GM23248 (cell line): ENCODE measurements around the gene DMRT1. TPM values are rescaled to one million over a fixed set of nuclear protein-coding genes. Genes with fewer than 3 reads are reported as not detected.
A peak's percentile ranks its signal among the peaks of the same experiment; 100 is the strongest.

Source experiments
- DNase-seq: peaks from one replicate; pipeline ENCODE4 v3.0.0-alpha.2; 2015
- H2AFZ ChIP-seq: fragments of 200-600 bp; sonication (generic); 2 replicates; pipeline ENCODE4 v1.6.1; 2016; ENCODE audit warnings: antibody characterized with exemption
- H3F3A ChIP-seq: fragments of 200-600 bp; sonication (generic); 2 replicates; pipeline ENCODE4 v1.6.1; 2016; ENCODE audit warnings: mild to moderate bottlenecking, antibody characterized with exemption, mixed run types; ENCODE audit not compliant: insufficient read depth
- H3K27ac ChIP-seq: fragments of 200-600 bp; sonication (generic); 2 replicates; pipeline ENCODE4 v1.5.1; 2016; ENCODE audit warnings: mild to moderate bottlenecking
- H3K27me3 ChIP-seq: fragments of 200-600 bp; sonication (generic); replicated peaks from 2 replicates; pipeline ENCODE4 v1.6.1; 2016; ENCODE audit warnings: mild to moderate bottlenecking; ENCODE audit not compliant: insufficient read depth
- H3K36me3 ChIP-seq: fragments of 200-600 bp; sonication (generic); 2 replicates; pipeline ENCODE4 v1.6.1; 2016; ENCODE audit warnings: low read depth, mild to moderate bottlenecking
- H3K4me1 ChIP-seq: fragments of 200-600 bp; sonication (generic); 2 replicates; pipeline ENCODE4 v1.6.1; 2016; ENCODE audit warnings: mild to moderate bottlenecking; ENCODE audit not compliant: insufficient read depth
- H3K4me2 ChIP-seq: fragments of 200-600 bp; sonication (generic); one replicate; pipeline ENCODE4 v1.6.1; 2016; ENCODE audit warnings: mild to moderate bottlenecking; ENCODE audit not compliant: unreplicated experiment
- H3K4me3 ChIP-seq: fragments of 200-600 bp; sonication (generic); 2 replicates; pipeline ENCODE4 v1.5.1; 2016; ENCODE audit warnings: mild to moderate bottlenecking
- H3K79me2 ChIP-seq: fragments of 200-600 bp; sonication (generic); 2 replicates; pipeline ENCODE4 v1.6.1; 2016; ENCODE audit warnings: mild to moderate bottlenecking; ENCODE audit not compliant: insufficient read depth
- H3K9ac ChIP-seq: fragments of 200-600 bp; sonication (generic); 2 replicates; pipeline ENCODE4 v1.6.1; 2016; ENCODE audit warnings: mild to moderate bottlenecking
- H3K9me2 ChIP-seq: fragments of 200-600 bp; sonication (generic); 2 replicates; pipeline ENCODE4 v1.6.1; 2016; ENCODE audit warnings: mixed run types, mild to moderate bottlenecking, moderate library complexity; ENCODE audit not compliant: insufficient read depth
- H3K9me3 ChIP-seq: fragments of 200-600 bp; sonication (generic); one replicate; pipeline ENCODE4 v1.6.1; 2017; ENCODE audit warnings: low read depth
- H4K20me1 ChIP-seq: fragments of 200-600 bp; sonication (generic); 2 replicates; pipeline ENCODE4 v1.6.0; 2016; ENCODE audit not compliant: insufficient read depth
- EZH2 ChIP-seq: fragments of 200-600 bp; sonication (generic); IDR thresholded peaks from 2 replicates; pipeline ENCODE4 v1.6.1; 2018; ENCODE audit warnings: antibody characterized with exemption, mild to moderate bottlenecking; ENCODE audit not compliant: insufficient read depth, poor library complexity, severe bottlenecking
- EZH2phosphoT487 ChIP-seq: fragments of 200-600 bp; sonication (generic); IDR thresholded peaks from 2 replicates; pipeline ENCODE4 v1.6.1; 2018; ENCODE audit warnings: antibody characterized with exemption, moderate library complexity, mild to moderate bottlenecking, low read depth; ENCODE audit not compliant: insufficient read depth
- WGBS, 2 experiments: methylation state at CpG; one replicate each; pipeline ENCODE4 v1.1.6; 2015 to 2017; ENCODE audit warnings: low lambda C conversion rate in 2 of 2, low coverage in 1 of 2; ENCODE audit errors: missing lambda C conversion rate in 2 of 2; 5-methylcytosine and 5-hydroxymethylcytosine counted together
- in situ Hi-C: fragments of 300-500 bp; cut with MboI; formaldehyde crosslinking; loops from 2 replicates; pipeline ENCODE4 v1.15.0; 2020
- polyA plus RNA-seq: library from polyadenylated mRNA; unstranded; fragments of >200 nt; fragmentation: Nextera tagmentation; extraction: Ambion mirVana; gene quantifications from 2 replicates; pipeline ENCODE4 v1.2.1, GENCODE V29; 2016
- total RNA-seq: library from RNA; depleted of rRNA; stranded (reverse); fragments of >200 nt; shearing (Covaris generic); gene quantifications from 2 replicates; pipeline ENCODE4 v1.2.3, GENCODE V29; 2014

DMRT1 gene
- total and polyA plus RNA-seq, 2 experiments from 2014 or later = not detected

DNA sequence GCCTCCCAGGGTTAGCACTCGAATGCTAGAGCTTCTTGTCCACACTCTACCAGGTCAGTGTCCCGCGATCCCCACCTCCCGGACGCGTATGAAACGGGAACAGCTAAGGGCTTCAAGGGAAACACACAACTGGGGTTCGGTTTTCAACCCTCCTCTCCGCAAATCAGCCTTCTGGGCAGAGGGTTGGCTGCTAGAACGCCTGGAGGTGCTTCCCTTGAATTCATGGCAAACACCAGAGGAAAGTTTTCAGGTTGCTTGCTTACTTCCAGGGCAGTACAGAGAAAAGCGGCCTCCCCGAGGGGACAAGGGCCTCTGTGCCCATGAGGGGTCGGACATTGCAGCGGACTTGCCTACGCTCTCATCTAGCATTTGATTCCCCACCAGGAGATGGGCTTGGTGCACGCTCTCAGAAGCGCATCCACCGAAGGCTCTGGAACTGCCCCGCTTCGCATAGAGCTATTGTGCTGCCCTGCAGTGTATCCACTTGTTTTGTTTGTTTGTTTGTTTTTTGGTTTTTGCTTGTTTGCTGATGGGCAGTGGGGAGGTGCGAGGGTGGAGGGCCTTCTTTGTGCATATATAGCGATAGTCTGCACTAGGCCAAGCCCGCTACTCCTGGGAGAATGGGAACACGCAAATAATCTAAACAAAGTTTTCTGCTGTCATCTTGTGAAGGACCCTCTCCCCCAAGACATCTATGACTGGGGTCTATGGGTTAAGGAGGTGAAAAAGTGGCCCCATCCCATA lies 133.7 kb downstream of the DMRT1 start:
- WGBS, 2 experiments = 35 to 39% methylated on average over 24 of the region's 24 CpGs
- no peaks in the 10 kb centered on the region for H3F3A ChIP-seq
- TF ChIP-seq EZH2phosphoT487 = no peak
- no peak for TF ChIP-seq EZH2

DNA sequence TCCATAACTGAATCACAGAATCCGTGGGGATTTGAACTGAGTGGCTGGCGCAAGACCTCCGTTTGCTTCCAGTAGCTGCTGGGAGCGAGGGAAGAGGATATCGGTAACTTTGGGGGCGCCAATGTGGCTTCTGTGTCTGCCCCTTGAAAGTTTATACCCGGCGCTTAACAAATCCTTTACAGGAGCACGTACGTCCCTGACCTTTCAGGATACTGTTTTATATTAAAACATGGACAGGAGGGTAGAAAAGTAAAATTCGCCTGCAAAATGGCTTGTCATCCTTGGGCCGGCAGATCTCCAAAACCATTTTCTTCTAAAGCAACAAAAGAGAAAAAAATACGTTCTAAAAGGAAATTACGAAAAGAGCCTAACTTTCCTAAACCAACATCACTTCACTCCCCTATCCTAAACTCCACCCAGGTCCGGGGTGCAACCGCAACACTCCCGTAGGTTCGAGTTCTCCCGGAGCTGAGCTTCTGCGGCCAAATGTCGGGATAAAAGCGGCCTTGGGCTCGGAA lies 134.3 kb downstream of the DMRT1 start:
- Histone ChIP-seq H3K9me2 (no peaks in the 10 kb centered on the region), H3K4me1 (no peaks in the 10 kb centered on the region), H3F3A (no peaks in the 10 kb centered on the region), H4K20me1 (no peaks in the 10 kb centered on the region), H3K27ac (no peak overlapping the region), H2AFZ (no peak overlapping the region), H3K27me3 (peaks cover 85% of the 10 kb centered on the region), H3K4me2 (no peak overlapping the region), H3K9me3 (no peaks in the 10 kb centered on the region), H3K9ac (no peak overlapping the region), H3K4me3 (no peak overlapping the region), H3K79me2 (no peaks in the 10 kb centered on the region), H3K36me3 (no peaks in the 10 kb centered on the region)
- in situ Hi-C loops = loop anchor here (25.0 kb wide), 1 partner anchor 363 kb away; no protein-coding TSS in a partner anchor
- TF ChIP-seq EZH2phosphoT487 = peak; percentile 52; the same call in 1 of the 2 replicates
- peak; percentile 96 for TF ChIP-seq EZH2
- DNase-seq = no peak
- 9% methylated on average over 23 of the region's 23 CpGs for WGBS, 2 experiments

More for the DNA sequence above, 133.7 kb downstream of the DMRT1 start:
- no peak overlapping the region for H3K4me2 ChIP-seq
- no peaks in the 10 kb centered on the region for H3K36me3 ChIP-seq
- H3K27ac ChIP-seq = no peak overlapping the region
- no peaks in the 10 kb centered on the region for H3K9me3 ChIP-seq
- H2AFZ ChIP-seq = no peak overlapping the region
- H3K4me3 ChIP-seq = no peak overlapping the region
- H3K79me2 ChIP-seq = no peaks in the 10 kb centered on the region
- no peaks in the 10 kb centered on the region for H4K20me1 ChIP-seq
- no peaks in the 10 kb centered on the region for H3K9me2 ChIP-seq
- H3K9ac ChIP-seq = no peak overlapping the region
- H3K27me3 ChIP-seq = peaks cover 88% of the 10 kb centered on the region
- H3K4me1 ChIP-seq = no peaks in the 10 kb centered on the region
- in situ Hi-C loops = loop anchor here (25.0 kb wide), 1 partner anchor 363 kb away; no protein-coding TSS in a partner anchor
- DNase-seq = no peak

DNA sequence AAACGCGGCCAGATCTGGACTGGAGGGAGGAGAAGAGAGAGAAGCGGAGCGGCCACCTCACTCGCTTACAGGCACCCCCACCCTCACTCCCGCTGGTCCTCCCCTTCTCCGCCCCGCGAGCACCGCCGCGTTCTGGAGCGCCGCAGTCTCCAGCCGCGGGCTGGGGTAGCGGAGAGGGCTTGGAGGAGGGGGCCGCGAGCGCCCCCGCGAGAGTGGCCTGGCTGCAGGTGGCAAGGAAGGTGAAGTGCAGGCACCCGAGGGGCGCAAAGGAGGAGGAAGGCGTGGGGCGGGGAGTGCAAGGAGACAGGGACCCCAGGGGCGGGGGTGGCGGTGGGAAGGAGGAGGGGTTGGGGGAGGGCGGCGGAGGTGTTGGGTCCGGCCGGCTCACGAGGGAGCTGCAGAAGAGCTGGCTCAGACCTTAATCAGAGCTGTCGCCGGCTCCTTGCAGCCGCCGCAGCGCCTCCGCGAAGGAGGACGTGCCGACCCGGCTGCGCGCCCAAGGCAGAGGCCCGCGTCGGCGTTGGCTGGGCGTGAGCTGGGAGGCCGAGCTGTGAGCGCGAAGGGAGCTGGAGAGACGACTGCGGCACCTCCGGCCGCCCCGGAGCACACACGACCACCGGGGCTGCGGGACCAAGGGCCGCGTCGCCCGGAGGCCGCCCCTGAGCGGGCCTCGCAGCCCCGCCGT lies 134.9 kb downstream of the DMRT1 start, which contains the start of gene DMRT3:
TSS of gene DMRT3 (plus strand) at position 398 of the 685 bp plus-strand sequence. CDS start 347 bp downstream, outside the sequence.
- Histone ChIP-seq H3K4me3 (no peak within 1 kb of the TSS), H3K27ac (no peak within 1 kb of the TSS), H3K79me2 (no peaks in the 10 kb centered on the region), H3K9me2 (no peaks in the 10 kb centered on the region), H3K4me2 (no peak within 1 kb of the TSS), H3K9ac (no peak within 1 kb of the TSS), H3F3A (no peaks in the 10 kb centered on the region), H3K4me1 (no peaks in the 10 kb centered on the region), H3K36me3 (no peaks in the 10 kb centered on the region), H4K20me1 (no peaks in the 10 kb centered on the region), H3K27me3 (peaks cover 85% of the 10 kb centered on the region), H3K9me3 (no peaks in the 10 kb centered on the region), H2AFZ (no peak within 1 kb of the TSS)
- WGBS, 2 experiments = 5% methylated on average over 46 to 55 of the region's 70 CpGs
- peak; percentile 23 for DNase-seq
- TF ChIP-seq EZH2 = no peak
- TF ChIP-seq EZH2phosphoT487 = no peak
- in situ Hi-C loops = loop anchor here (25.0 kb wide), 1 partner anchor 364 kb away; no protein-coding TSS in a partner anchor
